Measurements from ENCODE around the gene TIFAB. TPM values are rescaled to one million over a fixed set of nuclear protein-coding genes. Genes with fewer than 3 reads are reported as not detected.

TIFAB gene
- total RNA-seq, 1 donor = not detected

GRCh38 chr5:135472141-135472540, 20.0 kb upstream of the TIFAB start:
- Histone ChIP-seq H2AFZ (ENCODE audit: low read length) (no peak overlapping the region), H3K9me3 (ENCODE audit: low read depth, low read length) (no peaks in the 10 kb centered on the region), H3K4me3 (ENCODE audit: insufficient read depth, low read length) (no peak overlapping the region), H4K20me1 (ENCODE audit: insufficient read depth, low read length) (no peaks in the 10 kb centered on the region), H3K27me3 (ENCODE audit: insufficient read depth, low read length) (peaks cover 70% of the 10 kb centered on the region), H3K79me2 (ENCODE audit: insufficient read depth, low read length) (no peaks in the 10 kb centered on the region), H3K36me3 (ENCODE audit: insufficient read depth, low read length) (no peaks in the 10 kb centered on the region), H3K27ac (ENCODE audit: low read depth, low read length) (no peak overlapping the region), H3K4me1 (ENCODE audit: insufficient read depth, low read length) (no peaks in the 10 kb centered on the region), H3K4me2 (ENCODE audit: insufficient read depth, low read length) (no peak overlapping the region)
- no peak for DNase-seq (ENCODE audit: insufficient read length, low spot score, missing footprints)
- no peak for TF ChIP-seq CTCF (IDR thresholded peaks at IDR 0.05; ENCODE audit: extremely low read depth, low read depth, low read length)

GRCh38 chr5:135471726-135472125, 19.6 kb upstream of the TIFAB start:
- Histone ChIP-seq H3K4me2 (ENCODE audit: insufficient read depth, low read length) (no peak overlapping the region), H3K4me3 (ENCODE audit: insufficient read depth, low read length) (no peak overlapping the region), H4K20me1 (ENCODE audit: insufficient read depth, low read length) (no peaks in the 10 kb centered on the region), H3K36me3 (ENCODE audit: insufficient read depth, low read length) (no peaks in the 10 kb centered on the region), H3K9me3 (ENCODE audit: low read depth, low read length) (no peaks in the 10 kb centered on the region), H2AFZ (ENCODE audit: low read length) (no peak overlapping the region), H3K27ac (ENCODE audit: low read depth, low read length) (no peak overlapping the region), H3K79me2 (ENCODE audit: insufficient read depth, low read length) (no peaks in the 10 kb centered on the region), H3K27me3 (ENCODE audit: insufficient read depth, low read length) (peaks cover 68% of the 10 kb centered on the region), H3K4me1 (ENCODE audit: insufficient read depth, low read length) (no peaks in the 10 kb centered on the region)
- no peak for DNase-seq (ENCODE audit: insufficient read length, low spot score, missing footprints)
- TF ChIP-seq CTCF (IDR thresholded peaks at IDR 0.05; ENCODE audit: extremely low read depth, low read depth, low read length) = no peak

- H3K27me3 ChIP-seq (ENCODE audit: insufficient read depth, low read length) = peaks cover 54% of the 10 kb centered on the region
- H2AFZ ChIP-seq (ENCODE audit: low read length) = no peak overlapping the region
- no peaks in the 10 kb centered on the region for H3K36me3 ChIP-seq (ENCODE audit: insufficient read depth, low read length)
- H3K79me2 ChIP-seq (ENCODE audit: insufficient read depth, low read length) = no peaks in the 10 kb centered on the region
- H3K27ac ChIP-seq (ENCODE audit: low read depth, low read length) = no peak overlapping the region
- no peak for TF ChIP-seq CTCF (IDR thresholded peaks at IDR 0.05; ENCODE audit: extremely low read depth, low read depth, low read length)
- no peaks in the 10 kb centered on the region for H3K9me3 ChIP-seq (ENCODE audit: low read depth, low read length)
- peaks cover 2% of the 10 kb centered on the region for H3K4me1 ChIP-seq (ENCODE audit: insufficient read depth, low read length)
- H3K4me3 ChIP-seq (ENCODE audit: insufficient read depth, low read length) = no peak overlapping the region
- H4K20me1 ChIP-seq (ENCODE audit: insufficient read depth, low read length) = no peaks in the 10 kb centered on the region
- no peak overlapping the region for H3K4me2 ChIP-seq (ENCODE audit: insufficient read depth, low read length)
- no peak for DNase-seq (ENCODE audit: insufficient read length, low spot score, missing footprints)
Observed at GRCh38 chr5:135469911-135470310, 17.8 kb upstream of the TIFAB start.

GRCh38 chr5:135468541-135468940, 16.4 kb upstream of the TIFAB start:
- no peak for DNase-seq (ENCODE audit: insufficient read length, low spot score, missing footprints)
- H3K36me3 ChIP-seq (ENCODE audit: insufficient read depth, low read length) = no peaks in the 10 kb centered on the region

More at GRCh38 chr5:135468541-135468940, 16.4 kb upstream of the TIFAB start:
- H3K27me3 ChIP-seq (ENCODE audit: insufficient read depth, low read length) = peaks cover 48% of the 10 kb centered on the region
- peaks cover 2% of the 10 kb centered on the region for H3K4me1 ChIP-seq (ENCODE audit: insufficient read depth, low read length)
- H2AFZ ChIP-seq (ENCODE audit: low read length) = no peak overlapping the region
- H3K9me3 ChIP-seq (ENCODE audit: low read depth, low read length) = no peaks in the 10 kb centered on the region
- no peak overlapping the region for H3K4me2 ChIP-seq (ENCODE audit: insufficient read depth, low read length)
- H4K20me1 ChIP-seq (ENCODE audit: insufficient read depth, low read length) = no peaks in the 10 kb centered on the region
- no peak overlapping the region for H3K27ac ChIP-seq (ENCODE audit: low read depth, low read length)
- no peak for TF ChIP-seq CTCF (IDR thresholded peaks at IDR 0.05; ENCODE audit: extremely low read depth, low read depth, low read length)
- H3K79me2 ChIP-seq (ENCODE audit: insufficient read depth, low read length) = no peaks in the 10 kb centered on the region
- no peak overlapping the region for H3K4me3 ChIP-seq (ENCODE audit: insufficient read depth, low read length)
